ENCODE measurements around the gene PLXNB1. TPM values are rescaled to one million over a fixed set of nuclear protein-coding genes. Genes with fewer than 3 reads are reported as not detected.
"Not testable (repeated sequence)": the region's sequence is repeated elsewhere in the genome, so short reads cannot be mapped to it uniquely, and the experiment has no call there.

Gene PLXNB1
- polyA plus RNA-seq, 2 of the 4 experiments (the other 2 are of a cell fraction) = 10.0 to 20.9 TPM

DNA sequence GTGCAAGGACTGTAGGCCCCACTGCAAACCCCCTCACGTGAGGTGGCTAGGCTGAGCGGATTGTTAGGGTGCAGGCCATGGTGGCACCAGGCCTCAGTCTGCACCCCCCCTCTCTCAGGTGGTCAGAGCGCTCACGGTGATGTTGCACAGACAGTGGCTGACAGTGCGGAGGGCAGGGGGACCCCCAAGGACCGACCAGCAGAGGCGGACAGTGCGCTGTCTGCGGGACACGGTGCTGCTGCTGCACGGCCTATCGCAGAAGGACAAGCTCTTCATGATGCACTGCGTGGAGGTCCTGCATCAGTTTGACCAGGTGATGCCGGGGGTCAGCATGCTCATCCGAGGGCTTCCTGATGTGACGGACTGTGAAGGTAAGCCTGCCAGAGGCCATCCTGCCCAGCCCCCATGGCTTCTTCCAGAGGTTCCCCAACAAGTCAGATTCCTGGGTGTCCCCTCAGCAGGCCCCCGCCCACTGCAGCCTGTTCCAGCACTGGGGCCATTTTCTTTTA lies 34.9 kb upstream of the PLXNB1 start:
- FAIRE-seq = no peak

DNA sequence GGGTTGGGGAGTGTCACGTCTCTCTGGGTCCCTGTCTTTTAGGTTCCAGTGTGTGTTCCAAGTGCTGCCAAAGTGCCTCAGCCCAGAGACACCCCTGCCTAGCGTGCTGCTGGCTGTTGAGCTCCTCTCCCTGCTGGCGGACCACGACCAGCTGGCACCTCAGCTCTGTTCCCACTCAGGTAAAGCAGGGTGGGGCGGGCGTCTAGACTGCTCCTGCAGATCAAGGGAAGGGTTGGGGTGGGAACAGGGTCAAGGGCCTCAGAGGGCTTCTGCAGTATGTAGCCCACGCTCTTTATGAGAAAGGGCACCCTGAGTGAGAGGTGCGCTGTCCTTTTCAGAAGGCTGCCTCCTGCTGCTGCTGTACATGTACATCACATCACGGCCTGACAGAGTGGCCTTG lies 33.8 kb upstream of the PLXNB1 start:
- no peak for FAIRE-seq
- WGBS (ENCODE audit: missing lambda C conversion rate) = 79% methylated on average over 9 of the region's 9 CpGs
- H3K4me2 ChIP-seq = no peak overlapping the region
- peaks cover 40% of the 10 kb centered on the region for H3K4me1 ChIP-seq
- POLR2A ChIA-PET = interaction anchor here (0.9 to 1.0 kb wide), 2 partner anchors 9 to 17 kb away, joined by 3 read pairs; partner anchors contain the start of gene ATRIP
- no peaks in the 10 kb centered on the region for H3K9me3 ChIP-seq
- H3K4me3 ChIP-seq = no peak overlapping the region
- ATAC-seq = no peak
- DNase-seq (ENCODE audit: low read depth in 1 of 2, low spot score in 1 of 2) = no peak
- CTCF ChIA-PET = interaction anchor here (0.6 to 4.4 kb wide), 5 partner anchors 43 to 85 kb away, joined by 3 to 39 read pairs (median 8); no protein-coding TSS in a partner anchor
- TF ChIP-seq, protein P1, sequence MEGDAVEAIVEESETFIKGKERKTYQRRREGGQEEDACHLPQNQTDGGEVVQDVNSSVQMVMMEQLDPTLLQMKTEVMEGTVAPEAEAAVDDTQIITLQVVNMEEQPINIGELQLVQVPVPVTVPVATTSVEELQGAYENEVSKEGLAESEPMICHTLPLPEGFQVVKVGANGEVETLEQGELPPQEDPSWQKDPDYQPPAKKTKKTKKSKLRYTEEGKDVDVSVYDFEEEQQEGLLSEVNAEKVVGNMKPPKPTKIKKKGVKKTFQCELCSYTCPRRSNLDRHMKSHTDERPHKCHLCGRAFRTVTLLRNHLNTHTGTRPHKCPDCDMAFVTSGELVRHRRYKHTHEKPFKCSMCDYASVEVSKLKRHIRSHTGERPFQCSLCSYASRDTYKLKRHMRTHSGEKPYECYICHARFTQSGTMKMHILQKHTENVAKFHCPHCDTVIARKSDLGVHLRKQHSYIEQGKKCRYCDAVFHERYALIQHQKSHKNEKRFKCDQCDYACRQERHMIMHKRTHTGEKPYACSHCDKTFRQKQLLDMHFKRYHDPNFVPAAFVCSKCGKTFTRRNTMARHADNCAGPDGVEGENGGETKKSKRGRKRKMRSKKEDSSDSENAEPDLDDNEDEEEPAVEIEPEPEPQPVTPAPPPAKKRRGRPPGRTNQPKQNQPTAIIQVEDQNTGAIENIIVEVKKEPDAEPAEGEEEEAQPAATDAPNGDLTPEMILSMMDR (IDR thresholded peaks at IDR 0.05) = no peak
- no peak for TF ChIP-seq TFCP2L1 (CRISPR knock-in tag; IDR thresholded peaks at IDR 0.05)
- no peak overlapping the region for H3K27ac ChIP-seq

More for the DNA sequence above, 34.9 kb upstream of the PLXNB1 start:
- ATAC-seq (no peak), DNase-seq (ENCODE audit: low read depth in 1 of 2, low spot score in 1 of 2) (no peak)
- ChIA-PET POLR2A (interaction anchor here (1.0 kb wide), 1 partner anchor 8 kb away, joined by 3 read pairs; no protein-coding TSS in a partner anchor), CTCF (interaction anchor here (0.9 to 4.4 kb wide), 8 partner anchors 11 to 87 kb away, joined by 3 to 39 read pairs (median 8); no protein-coding TSS in a partner anchor)
- Histone ChIP-seq H3K27ac (peak overlapping the region; percentile 96 to 99), H3K4me1 (peaks cover 46% of the 10 kb centered on the region), H3K9me3 (no peaks in the 10 kb centered on the region), H3K4me2 (peak overlapping the region; percentile 91), H3K4me3 (no peak overlapping the region)
- WGBS (ENCODE audit: missing lambda C conversion rate) = 100% methylated on average over 1 of the region's 17 CpGs
- TF ChIP-seq ESRRA (IDR thresholded peaks at IDR 0.05; ENCODE audit: borderline replicate concordance, low read length) = no peak
- no peak for TF ChIP-seq TFCP2L1 (CRISPR knock-in tag; IDR thresholded peaks at IDR 0.05)
- TF ChIP-seq ZSCAN20 (CRISPR knock-in tag; IDR thresholded peaks at IDR 0.05) = no peak
- no peak for TF ChIP-seq JUNB (IDR thresholded peaks at IDR 0.05)
- TF ChIP-seq EHF (CRISPR knock-in tag; IDR thresholded peaks at IDR 0.05) = no peak
- no peak for TF ChIP-seq CHD2 (IDR thresholded peaks at IDR 0.05; ENCODE audit: low read length, partially characterized antibody)
- TF ChIP-seq CBX2 (IDR thresholded peaks at IDR 0.05; ENCODE audit: borderline replicate concordance, low read depth) = no peak
- no peak for TF ChIP-seq RARB (CRISPR knock-in tag; IDR thresholded peaks at IDR 0.05)
- TF ChIP-seq, protein P2, sequence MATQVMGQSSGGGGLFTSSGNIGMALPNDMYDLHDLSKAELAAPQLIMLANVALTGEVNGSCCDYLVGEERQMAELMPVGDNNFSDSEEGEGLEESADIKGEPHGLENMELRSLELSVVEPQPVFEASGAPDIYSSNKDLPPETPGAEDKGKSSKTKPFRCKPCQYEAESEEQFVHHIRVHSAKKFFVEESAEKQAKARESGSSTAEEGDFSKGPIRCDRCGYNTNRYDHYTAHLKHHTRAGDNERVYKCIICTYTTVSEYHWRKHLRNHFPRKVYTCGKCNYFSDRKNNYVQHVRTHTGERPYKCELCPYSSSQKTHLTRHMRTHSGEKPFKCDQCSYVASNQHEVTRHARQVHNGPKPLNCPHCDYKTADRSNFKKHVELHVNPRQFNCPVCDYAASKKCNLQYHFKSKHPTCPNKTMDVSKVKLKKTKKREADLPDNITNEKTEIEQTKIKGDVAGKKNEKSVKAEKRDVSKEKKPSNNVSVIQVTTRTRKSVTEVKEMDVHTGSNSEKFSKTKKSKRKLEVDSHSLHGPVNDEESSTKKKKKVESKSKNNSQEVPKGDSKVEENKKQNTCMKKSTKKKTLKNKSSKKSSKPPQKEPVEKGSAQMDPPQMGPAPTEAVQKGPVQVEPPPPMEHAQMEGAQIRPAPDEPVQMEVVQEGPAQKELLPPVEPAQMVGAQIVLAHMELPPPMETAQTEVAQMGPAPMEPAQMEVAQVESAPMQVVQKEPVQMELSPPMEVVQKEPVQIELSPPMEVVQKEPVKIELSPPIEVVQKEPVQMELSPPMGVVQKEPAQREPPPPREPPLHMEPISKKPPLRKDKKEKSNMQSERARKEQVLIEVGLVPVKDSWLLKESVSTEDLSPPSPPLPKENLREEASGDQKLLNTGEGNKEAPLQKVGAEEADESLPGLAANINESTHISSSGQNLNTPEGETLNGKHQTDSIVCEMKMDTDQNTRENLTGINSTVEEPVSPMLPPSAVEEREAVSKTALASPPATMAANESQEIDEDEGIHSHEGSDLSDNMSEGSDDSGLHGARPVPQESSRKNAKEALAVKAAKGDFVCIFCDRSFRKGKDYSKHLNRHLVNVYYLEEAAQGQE (IDR thresholded peaks at IDR 0.05) = no peak

DNA sequence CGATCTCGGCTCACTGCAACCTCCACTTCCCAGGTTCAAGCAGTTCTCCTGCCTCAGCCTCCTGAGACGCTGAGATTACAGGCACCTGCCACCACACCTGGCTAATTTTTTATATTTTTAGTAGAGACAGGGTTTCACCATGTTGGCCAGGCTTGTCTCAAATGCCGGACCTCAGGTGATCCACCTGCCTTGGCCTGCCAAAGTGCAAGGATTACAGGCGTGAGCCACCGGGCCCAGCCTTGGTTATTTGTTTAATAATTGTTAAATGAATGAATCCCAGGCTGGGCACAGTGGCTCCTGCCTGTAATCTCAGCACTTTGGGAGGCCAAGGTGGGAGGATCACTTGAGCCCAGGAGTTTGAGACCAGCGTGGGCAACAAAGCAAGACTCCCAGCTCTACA lies 31.9 kb upstream of the PLXNB1 start:
- not testable (repeated sequence) for DNase-seq (ENCODE audit: low read depth in 1 of 2, low spot score in 1 of 2); H3K4me3 ChIP-seq; H3K4me2 ChIP-seq; ATAC-seq; FAIRE-seq; H3K9me3 ChIP-seq; H3K27ac ChIP-seq
- POLR2A ChIA-PET = interaction anchor here (0.8 kb wide), 1 partner anchor 51 kb away, joined by 6 read pairs; no protein-coding TSS in a partner anchor
- peaks cover 20% of the 10 kb centered on the region for H3K4me1 ChIP-seq
- 90% methylated on average over 7 of the region's 7 CpGs for WGBS (ENCODE audit: missing lambda C conversion rate)
- CTCF ChIA-PET = interaction anchor here (1.3 to 1.9 kb wide), 2 partner anchors 9 to 87 kb away, joined by 4 read pairs; no protein-coding TSS in a partner anchor

DNA sequence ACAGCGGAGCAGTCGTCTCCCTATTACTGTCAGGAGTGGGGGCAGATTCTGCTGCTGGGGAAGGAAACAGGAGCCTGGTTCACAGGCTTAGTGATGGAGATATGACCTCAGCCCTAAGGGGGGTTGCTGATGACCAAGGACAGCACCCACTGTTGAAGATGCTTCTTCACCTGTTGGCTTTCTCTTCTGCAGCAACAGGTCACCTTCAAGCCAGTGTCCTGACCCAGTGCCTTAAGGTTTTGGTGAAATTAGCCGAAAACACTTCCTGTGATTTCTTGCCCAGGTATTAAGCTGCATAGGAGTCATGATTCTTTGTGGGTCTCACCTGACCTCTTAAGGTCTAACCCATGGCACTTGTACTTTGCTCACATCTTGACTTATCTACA lies 30.6 kb upstream of the PLXNB1 start:
- DNase-seq (ENCODE audit: low read depth in 1 of 2, low spot score in 1 of 2) (no peak), FAIRE-seq (no peak), ATAC-seq (no peak)
- no peaks in the 10 kb centered on the region for H3K9me3 ChIP-seq
- H3K4me3 ChIP-seq = no peak overlapping the region
- TF ChIP-seq, protein P3, sequence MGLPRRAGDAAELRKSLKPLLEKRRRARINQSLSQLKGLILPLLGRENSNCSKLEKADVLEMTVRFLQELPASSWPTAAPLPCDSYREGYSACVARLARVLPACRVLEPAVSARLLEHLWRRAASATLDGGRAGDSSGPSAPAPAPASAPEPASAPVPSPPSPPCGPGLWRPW (IDR thresholded peaks at IDR 0.05) = no peak
- TF ChIP-seq, protein P4, sequence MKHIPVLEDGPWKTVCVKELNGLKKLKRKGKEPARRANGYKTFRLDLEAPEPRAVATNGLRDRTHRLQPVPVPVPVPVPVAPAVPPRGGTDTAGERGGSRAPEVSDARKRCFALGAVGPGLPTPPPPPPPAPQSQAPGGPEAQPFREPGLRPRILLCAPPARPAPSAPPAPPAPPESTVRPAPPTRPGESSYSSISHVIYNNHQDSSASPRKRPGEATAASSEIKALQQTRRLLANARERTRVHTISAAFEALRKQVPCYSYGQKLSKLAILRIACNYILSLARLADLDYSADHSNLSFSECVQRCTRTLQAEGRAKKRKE (CRISPR knock-in tag; IDR thresholded peaks at IDR 0.05; ENCODE audit: low read depth) = no peak
- no peak for TF ChIP-seq EP300 (IDR thresholded peaks at IDR 0.05)
- CTCF ChIA-PET = no interaction called here
- peaks cover 8% of the 10 kb centered on the region for H3K4me1 ChIP-seq
- no peak overlapping the region for H3K4me2 ChIP-seq
- POLR2A ChIA-PET = interaction anchor here (1.8 kb wide), 1 partner anchor 14 kb away, joined by 5 read pairs; the partner anchor contains the start of gene ATRIP
- 94% methylated on average over 3 of the region's 3 CpGs for WGBS (ENCODE audit: missing lambda C conversion rate)
- no peak overlapping the region for H3K27ac ChIP-seq

All from A549 (cell line).